K562 (cell line): Measurements from ENCODE around the gene AACS. TPM values are rescaled to one million over a fixed set of nuclear protein-coding genes. Genes with fewer than 3 reads are reported as not detected.

Experiments
- ATAC-seq: fragments of 200-7000 bp; cut with Tn5 transposase; 3 replicates; pipeline ENCODE4 v1.9.1; 2020; ENCODE audit warnings: moderate library complexity
- BruUV-seq: library from RNA; stranded (reverse); fragments of 400-500 nt; replicated peaks from 2 replicates; lab custom pipeline; 2021; lab: Mats Ljungman, UMichigan
- CTCF ChIA-PET: fragments of 300-600 bp; formaldehyde crosslinking; extraction: SDS; loops from one replicate; lab custom pipeline; 2021; ENCODE audit warnings: low intra/inter-chr PET ratio; lab: Yijun Ruan, JAX
- POLR2A ChIA-PET: fragments of 300-600, 350-650 bp; sonication (Branson Sonifier 250); formaldehyde crosslinking; extraction: SDS; loops from one replicate; lab custom pipeline; 2021; ENCODE audit warnings: antibody characterized with exemption, inconsistent platforms; lab: Yijun Ruan, JAX
- DNase-seq, 4 experiments: peaks; one replicate each; pipeline versions ENCODE4 v3.0.0 to v3.0.0-alpha.2; 2011 to 2018; ENCODE audit warnings: low spot score in 3 of 4, mixed read lengths in 3 of 4; ENCODE audit errors: extremely low read depth in 1 of 4
- FAIRE-seq: peaks from 2 replicates; lab custom pipeline; 2011; peaks lifted over from hg19 to GRCh38; lab: Jason Lieb, UNC
- H2AFZ ChIP-seq: 2 replicates; pipeline ENCODE4 v1.6.0; 2011; ENCODE audit warnings: low read depth, low read length, control low read depth, inconsistent platforms
- H3K27ac ChIP-seq: fragments of 200-600 bp; 3 replicates; pipeline ENCODE4 v1.8.0; 2011; ENCODE audit warnings: low read depth, mild to moderate bottlenecking, control low read depth, inconsistent platforms, low read length, moderate library complexity, mixed read lengths; ENCODE audit errors: extremely low read depth
- H3K27me3 ChIP-seq, 2 experiments: fragments of 300-600 bp in 1 of 2; 2 replicates in 1 of 2; 3 replicates in 1 of 2; pipeline versions ENCODE4 v1.6.0 to v1.8.0; 2011; ENCODE audit warnings: inconsistent platforms in 2 of 2, low read length in 2 of 2, mild to moderate bottlenecking in 1 of 2, mixed read lengths in 1 of 2, moderate library complexity in 1 of 2; ENCODE audit not compliant: control insufficient read depth in 2 of 2, insufficient read depth in 2 of 2
- H3K36me3 ChIP-seq: fragments of 300-600 bp; 3 replicates; pipeline ENCODE4 v1.8.0; 2011; ENCODE audit warnings: mild to moderate bottlenecking, low read length, inconsistent platforms; ENCODE audit not compliant: control insufficient read depth, insufficient read depth
- H3K4me1 ChIP-seq, 2 experiments: fragments of 200-600 bp in 1 of 2; replicated peaks in 1 of 2; 2 replicates in 1 of 2; 3 replicates in 1 of 2; pipeline versions ENCODE4 v1.5.1 to v1.8.0; 2011; ENCODE audit warnings: inconsistent platforms in 2 of 2, low read length in 2 of 2, mild to moderate bottlenecking in 1 of 2, mixed read lengths in 1 of 2, moderate library complexity in 1 of 2; ENCODE audit not compliant: control insufficient read depth in 2 of 2, insufficient read depth in 2 of 2
- H3K4me2 ChIP-seq: 2 replicates; pipeline ENCODE4 v1.6.1; 2011; ENCODE audit warnings: low read length, control low read depth, inconsistent platforms, mixed read lengths; ENCODE audit not compliant: insufficient read depth
- H3K4me3 ChIP-seq: fragments of 200-600 bp; sonication (generic), shearing (Covaris generic); 2 replicates; pipeline ENCODE4 v1.5.1; 2016; ENCODE audit warnings: control low read depth, inconsistent platforms
- H3K79me2 ChIP-seq: fragments of 200-600 bp; 3 replicates; pipeline ENCODE4 v1.8.0; 2011; ENCODE audit warnings: low read length, inconsistent platforms; ENCODE audit not compliant: control insufficient read depth, insufficient read depth
- H3K9ac ChIP-seq, 2 experiments: 2 replicates each; pipeline versions ENCODE4 v1.6.0 to v1.6.1; 2011; ENCODE audit warnings: low read depth in 2 of 2, low read length in 2 of 2, control low read depth in 1 of 2, inconsistent platforms in 1 of 2, mild to moderate bottlenecking in 1 of 2, mixed read lengths in 1 of 2; ENCODE audit not compliant: insufficient read depth in 1 of 2
- H3K9me1 ChIP-seq: one replicate; pipeline ENCODE4 v1.6.0; 2011; ENCODE audit warnings: inconsistent platforms, mild to moderate bottlenecking, low read length, moderate library complexity; ENCODE audit not compliant: control insufficient read depth, insufficient read depth
- H3K9me3 ChIP-seq: replicated peaks from 2 replicates; pipeline ENCODE4 v1.5.1; 2011; ENCODE audit warnings: low read depth, low read length, inconsistent platforms; ENCODE audit not compliant: control insufficient read depth, insufficient read depth
- H4K20me1 ChIP-seq: replicated peaks from 2 replicates; pipeline ENCODE4 v1.6.1; 2011; ENCODE audit warnings: low read length, inconsistent platforms, mixed read lengths; ENCODE audit not compliant: control insufficient read depth, insufficient read depth
- GATA2 ChIP-seq: sonication (generic); formaldehyde crosslinking; IDR thresholded peaks from 2 replicates; pipeline ENCODE4 v1.4.0; 2020; ENCODE audit warnings: mild to moderate bottlenecking, missing genetic modification reagents
- ZNF121 ChIP-seq: sonication (generic); formaldehyde crosslinking; conservative IDR thresholded peaks from 2 replicates; pipeline ENCODE4 v1.8.0; 2022; ENCODE audit warnings: missing genetic modification reagents
- WGBS: fragments of 100-300 bp; shearing (Covaris generic); methylation state at CpG from one replicate; pipeline ENCODE4 v1.1.6; 2016; ENCODE audit warnings: low coverage, mixed read lengths; ENCODE audit not compliant: insufficient coverage; ENCODE audit errors: missing lambda C conversion rate; 5-methylcytosine and 5-hydroxymethylcytosine counted together
- in situ Hi-C: fragments of 300-500 bp; cut with MboI; formaldehyde crosslinking; loops from 4 replicates; pipeline ENCODE4 v1.15.0; 2018; ENCODE audit warnings: inconsistent platforms, mixed read lengths
- intact Hi-C: fragments of 100-400 bp; cut with micrococcal nuclease; formaldehyde crosslinking; loops from 2 replicates; pipeline ENCODE4 v1.14.2; 2022
- polyA plus RNA-seq, 8 experiments: library from polyadenylated mRNA; depleted of rRNA in 4 of 8; stranded (reverse) in 5 of 8; unstranded in 3 of 8; fragments of >200 nt; fragmentation: Nextera tagmentation in 2 of 8; fragmentation: Illumina TruSeq in 1 of 8; extraction: Ambion mirVana in 2 of 8; extraction: Trizol in 1 of 8; gene quantifications; 2 replicates each; pipeline versions ENCODE4 v1.2.1 to v1.2.3, GENCODE V29; 2011 to 2014; ENCODE audit warnings: inconsistent platforms in 1 of 8, missing spikeins in 1 of 8
- total RNA-seq, 7 experiments: library from RNA; depleted of rRNA in 6 of 7; stranded (reverse); fragments of >200 nt in 6 of 7; fragmentation: Illumina TruSeq in 2 of 7; extraction: Trizol in 2 of 7; gene quantifications; 2 replicates each; pipeline versions ENCODE4 v1.2.1 to v1.2.3, GENCODE V29; 2011 to 2021; ENCODE audit warnings: low replicate concordance in 1 of 7
- TF ChIP-seq, protein P1 (sequence below): fragments of 450-650 bp; formaldehyde crosslinking; IDR thresholded peaks from 2 replicates; pipeline ENCODE4 v1.4.0; 2020; ENCODE audit warnings: mild to moderate bottlenecking, moderate library complexity
- TF ChIP-seq, protein P2 (sequence below): fragments of 250-450 bp; sonication (Bioruptor Pico); IDR thresholded peaks from 2 replicates; pipeline ENCODE4 v1.5.0; 2022; ENCODE audit warnings: mild to moderate bottlenecking
- TF ChIP-seq, protein P3 (sequence below): fragments of 250-450 bp; sonication (Bioruptor Pico); IDR thresholded peaks from 2 replicates; pipeline ENCODE4 v1.4.0; 2020

Gene AACS
- total and polyA plus RNA-seq, 9 of the 15 experiments (the other 6 are each of a cell fraction or from before 2014, with no cell fraction given) = 2.4 to 13.0 (median 6.0) TPM

DNA sequence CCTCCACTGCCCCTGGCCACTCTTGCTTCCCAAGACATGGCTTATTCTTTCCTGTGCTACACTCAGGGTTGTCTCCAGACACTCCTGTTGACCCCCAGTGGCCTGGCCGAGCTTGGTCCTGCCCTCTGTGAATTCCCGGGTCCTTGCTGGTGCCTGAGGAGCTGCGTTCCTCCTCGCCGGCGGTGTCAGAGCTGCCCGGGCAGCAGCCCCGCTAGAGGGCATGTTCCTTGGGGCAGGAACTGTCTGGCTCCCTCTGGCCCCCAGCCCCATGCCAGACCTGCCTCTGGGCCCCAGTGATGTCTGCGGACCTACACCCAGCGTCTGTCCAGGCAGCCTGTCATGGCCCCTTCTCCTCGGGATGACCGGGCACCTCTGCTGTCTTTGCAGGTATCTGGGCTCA, 68.4 kb downstream of the AACS start:
- intact Hi-C loops = no loop called here
- POLR2A ChIA-PET = interaction anchor here (1.0 kb wide), 1 partner anchor 10 kb away, joined by 4 read pairs; no protein-coding TSS in a partner anchor
- Histone ChIP-seq H3K4me1 (peaks cover 0 to 5% of the 10 kb centered on the region in 2 experiments; a peak in 1 of 5 replicates), H3K27ac (no peak overlapping the region), H3K9me3 (no peaks in the 10 kb centered on the region), H3K9me1 (no peaks in the 10 kb centered on the region), H3K9ac (peak overlapping the region in 1 of 2 experiments; percentile 35; a peak in 1 of 4 replicates), H3K4me3 (no peak overlapping the region), H3K79me2 (no peaks in the 10 kb centered on the region), H3K4me2 (no peak overlapping the region), H3K27me3 (peaks cover 0 to 5% of the 10 kb centered on the region in 2 experiments; a peak in 3 of 5 replicates), H4K20me1 (no peaks in the 10 kb centered on the region), H3K36me3 (no peaks in the 10 kb centered on the region), H2AFZ (no peak overlapping the region)
- BruUV-seq = no TSS peak
- WGBS = 54% methylated on average over 10 of the region's 12 CpGs
- CTCF ChIA-PET = no interaction called here
- no peak for ATAC-seq
- no peak for DNase-seq
- no peak for FAIRE-seq
- TF ChIP-seq ZNF121 (no peak), GATA2 (CRISPR knock-in tag) (no peak)
- TF ChIP-seq, protein P1, sequence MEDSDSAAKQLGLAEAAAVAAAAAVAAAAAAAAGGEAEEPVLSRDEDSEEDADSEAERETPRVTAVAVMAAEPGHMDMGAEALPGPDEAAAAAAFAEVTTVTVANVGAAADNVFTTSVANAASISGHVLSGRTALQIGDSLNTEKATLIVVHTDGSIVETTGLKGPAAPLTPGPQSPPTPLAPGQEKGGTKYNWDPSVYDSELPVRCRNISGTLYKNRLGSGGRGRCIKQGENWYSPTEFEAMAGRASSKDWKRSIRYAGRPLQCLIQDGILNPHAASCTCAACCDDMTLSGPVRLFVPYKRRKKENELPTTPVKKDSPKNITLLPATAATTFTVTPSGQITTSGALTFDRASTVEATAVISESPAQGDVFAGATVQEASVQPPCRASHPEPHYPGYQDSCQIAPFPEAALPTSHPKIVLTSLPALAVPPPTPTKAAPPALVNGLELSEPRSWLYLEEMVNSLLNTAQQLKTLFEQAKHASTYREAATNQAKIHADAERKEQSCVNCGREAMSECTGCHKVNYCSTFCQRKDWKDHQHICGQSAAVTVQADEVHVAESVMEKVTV (CRISPR knock-in tag) = no peak
- TF ChIP-seq, protein P2, sequence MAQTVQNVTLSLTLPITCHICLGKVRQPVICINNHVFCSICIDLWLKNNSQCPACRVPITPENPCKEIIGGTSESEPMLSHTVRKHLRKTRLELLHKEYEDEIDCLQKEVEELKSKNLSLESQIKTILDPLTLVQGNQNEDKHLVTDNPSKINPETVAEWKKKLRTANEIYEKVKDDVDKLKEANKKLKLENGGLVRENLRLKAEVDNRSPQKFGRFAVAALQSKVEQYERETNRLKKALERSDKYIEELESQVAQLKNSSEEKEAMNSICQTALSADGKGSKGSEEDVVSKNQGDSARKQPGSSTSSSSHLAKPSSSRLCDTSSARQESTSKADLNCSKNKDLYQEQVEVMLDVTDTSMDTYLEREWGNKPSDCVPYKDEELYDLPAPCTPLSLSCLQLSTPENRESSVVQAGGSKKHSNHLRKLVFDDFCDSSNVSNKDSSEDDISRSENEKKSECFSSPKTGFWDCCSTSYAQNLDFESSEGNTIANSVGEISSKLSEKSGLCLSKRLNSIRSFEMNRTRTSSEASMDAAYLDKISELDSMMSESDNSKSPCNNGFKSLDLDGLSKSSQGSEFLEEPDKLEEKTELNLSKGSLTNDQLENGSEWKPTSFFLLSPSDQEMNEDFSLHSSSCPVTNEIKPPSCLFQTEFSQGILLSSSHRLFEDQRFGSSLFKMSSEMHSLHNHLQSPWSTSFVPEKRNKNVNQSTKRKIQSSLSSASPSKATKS (CRISPR knock-in tag) = no peak
- TF ChIP-seq, protein P3, sequence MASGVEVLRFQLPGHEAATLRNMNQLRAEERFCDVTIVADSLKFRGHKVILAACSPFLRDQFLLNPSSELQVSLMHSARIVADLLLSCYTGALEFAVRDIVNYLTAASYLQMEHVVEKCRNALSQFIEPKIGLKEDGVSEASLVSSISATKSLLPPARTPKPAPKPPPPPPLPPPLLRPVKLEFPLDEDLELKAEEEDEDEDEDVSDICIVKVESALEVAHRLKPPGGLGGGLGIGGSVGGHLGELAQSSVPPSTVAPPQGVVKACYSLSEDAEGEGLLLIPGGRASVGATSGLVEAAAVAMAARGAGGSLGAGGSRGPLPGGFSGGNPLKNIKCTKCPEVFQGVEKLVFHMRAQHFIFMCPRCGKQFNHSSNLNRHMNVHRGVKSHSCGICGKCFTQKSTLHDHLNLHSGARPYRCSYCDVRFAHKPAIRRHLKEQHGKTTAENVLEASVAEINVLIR = no peak
- in situ Hi-C loops = no loop called here
